Stimulated activated CD8-positive, alpha-beta memory T cell treated with anti-CD3 and anti-CD28 coated beads, Interleukin-4, amount 100 ng/mL, for 48 hours (primary cell): ENCODE data around the gene ATP5F1E.
"Not testable (repeated sequence)": the region's sequence is repeated elsewhere in the genome, so short reads cannot be mapped to it uniquely, and the experiment has no call there.

Experiments
- DNase-seq: peaks from one replicate; pipeline ENCODE4 v3.0.0-alpha.2; 2020

ATP5F1E gene

DNA sequence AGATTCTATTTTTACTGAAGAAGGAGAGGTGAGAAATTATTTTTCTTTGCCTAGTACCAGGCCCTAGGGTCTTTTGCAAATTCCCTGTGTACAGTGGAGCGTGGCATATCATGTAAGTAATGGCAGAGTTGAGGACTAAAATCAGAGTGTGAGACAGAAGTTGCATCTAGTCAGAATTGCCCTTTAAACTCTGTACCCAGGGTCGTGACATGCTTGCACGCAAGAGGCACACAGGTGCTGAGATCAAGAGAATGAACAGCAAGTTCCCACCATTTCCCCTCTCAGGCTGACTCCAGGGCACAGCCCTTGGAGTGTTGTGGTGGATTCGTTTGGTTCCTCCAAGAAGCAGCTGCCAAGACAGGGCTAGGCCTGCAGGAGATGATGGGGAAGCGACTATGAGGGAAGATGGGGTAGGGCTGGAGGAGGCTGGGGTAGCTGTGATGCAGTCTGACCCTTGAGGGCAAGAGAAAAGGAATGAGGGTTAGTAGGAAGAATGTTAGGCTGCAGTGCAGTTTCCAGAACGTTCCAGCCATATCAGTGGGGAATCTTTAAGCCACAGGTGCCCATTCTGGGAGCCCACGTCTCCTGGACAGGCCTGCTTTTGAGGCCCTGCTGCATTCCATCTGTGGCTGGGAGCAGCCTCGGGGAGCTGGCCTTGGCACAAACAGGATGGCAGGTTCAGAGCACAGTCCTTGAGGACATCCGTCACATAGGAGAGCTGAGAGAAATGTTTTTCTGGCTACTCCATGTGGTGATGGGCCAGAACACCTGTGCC, 44.2 kb downstream of the ATP5F1E start:
- DNase-seq: no peak

DNA sequence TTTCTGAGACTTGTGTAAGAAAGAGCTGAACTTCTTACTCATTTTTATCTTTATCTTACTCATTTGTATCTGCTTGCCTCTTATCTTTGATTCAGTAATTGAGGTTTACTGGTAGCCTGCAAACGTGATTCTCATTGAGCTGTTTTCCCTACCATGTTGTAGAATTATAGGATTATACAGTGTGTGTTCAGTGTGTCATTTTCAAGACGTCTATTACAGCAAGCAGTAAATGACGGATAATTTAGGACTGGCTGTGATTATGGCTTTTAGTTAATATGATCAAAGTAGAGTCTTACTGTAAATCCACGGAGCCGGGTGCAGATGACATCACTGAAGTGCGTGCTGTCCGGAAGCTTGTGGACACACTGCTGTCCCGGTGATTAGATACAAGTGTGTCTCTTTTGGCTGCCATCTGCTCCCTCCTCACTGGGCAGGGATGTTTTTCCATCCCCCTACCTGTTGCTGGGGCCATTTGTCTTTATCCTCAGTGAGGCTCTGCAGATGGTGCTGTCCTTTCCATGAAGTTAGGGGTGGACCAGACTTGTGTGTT, 45.1 kb downstream of the ATP5F1E start:
- no peak for DNase-seq

DNA sequence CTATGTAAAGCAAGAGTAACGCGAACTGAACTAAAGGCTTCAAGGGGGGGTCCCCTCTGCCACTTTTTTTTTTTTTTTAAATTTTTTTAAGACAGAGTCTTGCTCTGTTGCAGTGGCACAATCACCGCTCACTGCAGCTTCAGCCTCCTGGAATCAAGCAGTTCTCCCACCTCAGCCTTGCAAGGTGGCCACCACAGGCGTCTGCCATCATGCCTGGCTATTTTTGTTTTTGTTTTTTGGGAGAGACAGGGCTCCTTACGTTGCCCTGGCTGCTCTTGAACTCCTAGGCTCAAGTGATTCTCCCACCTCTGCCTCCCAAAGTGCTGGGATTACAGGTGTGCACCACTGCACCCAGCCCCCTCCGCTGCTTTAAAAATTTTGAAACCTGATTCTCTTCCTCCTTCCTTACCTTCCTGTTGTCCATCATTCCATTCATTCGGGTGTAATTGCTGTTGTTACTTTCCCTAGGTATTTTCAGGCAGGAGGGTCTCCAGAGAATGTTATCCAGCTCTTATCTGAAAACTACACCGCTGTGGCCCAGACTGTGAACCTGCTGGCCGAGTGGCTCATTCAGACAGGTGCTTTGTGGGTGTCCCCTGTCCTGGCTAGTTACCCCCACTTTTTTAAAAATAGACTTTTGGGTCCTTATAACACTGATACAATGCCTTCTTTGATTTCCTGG, 45.7 kb downstream of the ATP5F1E start:
- no peak for DNase-seq

DNA sequence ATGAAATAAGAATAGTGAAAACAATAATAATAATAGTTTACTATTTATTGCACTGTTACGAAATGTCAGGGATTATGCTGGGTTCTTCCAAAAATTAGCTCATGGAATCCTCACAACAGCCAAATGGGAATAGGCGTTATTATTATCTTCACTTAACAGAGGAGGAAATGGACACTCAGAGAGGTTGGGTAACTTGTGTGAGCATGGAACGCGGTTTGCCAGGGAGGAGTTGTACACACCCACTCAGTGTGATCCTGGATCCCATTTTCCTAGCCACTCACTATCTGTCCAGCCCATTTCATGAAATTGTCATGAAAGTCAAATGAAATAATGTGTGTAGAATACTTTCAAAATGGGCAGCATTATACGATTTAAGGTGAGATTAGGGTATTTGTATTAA, 46.5 kb downstream of the ATP5F1E start:
- no peak for DNase-seq

DNA sequence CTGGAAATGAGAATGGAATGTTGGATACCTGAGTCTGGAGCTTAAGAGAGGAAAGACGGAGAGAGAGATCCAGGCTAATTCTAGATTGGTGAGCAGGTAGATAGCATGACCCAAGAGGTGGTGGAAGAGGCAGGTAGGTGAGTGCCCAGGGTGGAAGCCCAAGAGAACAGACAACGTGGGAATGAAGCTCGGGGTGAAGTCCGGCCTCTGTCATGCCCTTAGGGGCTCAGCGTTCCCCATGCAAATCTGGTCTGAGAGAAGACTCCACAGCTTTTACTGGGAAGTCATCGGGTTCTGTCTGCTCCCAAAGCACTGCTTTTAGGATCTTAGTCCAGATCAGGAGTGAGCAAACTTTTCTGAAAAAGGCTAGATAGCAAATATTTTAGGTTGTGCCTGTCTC, 47.4 kb downstream of the ATP5F1E start:
- DNase-seq: no peak

DNA sequence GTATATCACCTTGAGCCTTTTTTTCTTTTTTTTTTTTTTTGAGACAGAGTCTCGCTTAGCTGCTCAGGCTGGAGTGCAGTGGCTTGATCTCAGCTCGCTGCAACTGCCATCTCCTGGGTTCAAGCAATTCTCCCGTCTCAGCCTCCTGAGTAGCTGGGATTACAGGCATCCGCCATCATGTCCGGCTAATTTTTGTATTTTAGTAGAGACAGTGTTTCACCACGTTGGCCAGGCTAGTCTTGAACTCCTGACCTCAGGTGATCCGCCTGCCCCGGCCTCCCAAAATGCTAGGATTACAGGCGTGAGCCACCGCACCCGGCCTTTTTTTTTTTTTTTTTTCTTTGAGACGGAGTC, 49.0 kb downstream of the ATP5F1E start:
- not testable (repeated sequence) for DNase-seq

DNA sequence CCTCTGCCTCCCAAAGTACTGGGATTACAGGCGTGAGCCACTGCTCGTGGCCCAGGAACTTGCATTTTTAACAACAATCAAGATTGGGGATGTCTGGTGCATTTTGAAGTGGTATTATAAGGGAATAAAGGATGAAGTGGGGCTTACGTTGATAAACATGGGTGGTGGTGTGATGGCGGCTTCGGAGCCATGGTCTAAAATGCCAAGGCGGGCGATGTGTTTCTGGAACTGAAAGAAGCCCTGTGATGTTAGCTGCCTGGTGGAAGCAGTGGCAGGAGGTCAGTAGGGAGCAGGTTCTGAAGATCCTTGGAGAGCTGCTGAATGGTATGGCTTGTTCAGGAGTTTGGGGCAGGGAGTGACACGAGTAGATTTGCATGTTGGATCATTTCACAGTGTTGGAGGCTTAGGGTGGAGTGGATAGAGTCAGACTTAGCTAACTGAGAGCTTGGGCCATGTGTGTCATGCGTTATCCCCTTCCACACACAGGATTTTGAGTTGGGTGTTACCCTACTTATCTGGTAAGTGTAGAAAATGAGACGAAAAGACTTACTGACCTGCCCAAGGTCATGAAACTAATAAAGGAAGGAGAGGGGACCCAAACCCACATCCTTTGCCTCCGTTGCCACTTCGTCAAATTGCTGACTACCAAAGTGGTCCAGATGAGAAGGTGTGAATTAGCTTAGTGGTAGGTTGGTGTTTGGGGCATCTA, 49.6 kb downstream of the ATP5F1E start:
- DNase-seq: no peak

DNA sequence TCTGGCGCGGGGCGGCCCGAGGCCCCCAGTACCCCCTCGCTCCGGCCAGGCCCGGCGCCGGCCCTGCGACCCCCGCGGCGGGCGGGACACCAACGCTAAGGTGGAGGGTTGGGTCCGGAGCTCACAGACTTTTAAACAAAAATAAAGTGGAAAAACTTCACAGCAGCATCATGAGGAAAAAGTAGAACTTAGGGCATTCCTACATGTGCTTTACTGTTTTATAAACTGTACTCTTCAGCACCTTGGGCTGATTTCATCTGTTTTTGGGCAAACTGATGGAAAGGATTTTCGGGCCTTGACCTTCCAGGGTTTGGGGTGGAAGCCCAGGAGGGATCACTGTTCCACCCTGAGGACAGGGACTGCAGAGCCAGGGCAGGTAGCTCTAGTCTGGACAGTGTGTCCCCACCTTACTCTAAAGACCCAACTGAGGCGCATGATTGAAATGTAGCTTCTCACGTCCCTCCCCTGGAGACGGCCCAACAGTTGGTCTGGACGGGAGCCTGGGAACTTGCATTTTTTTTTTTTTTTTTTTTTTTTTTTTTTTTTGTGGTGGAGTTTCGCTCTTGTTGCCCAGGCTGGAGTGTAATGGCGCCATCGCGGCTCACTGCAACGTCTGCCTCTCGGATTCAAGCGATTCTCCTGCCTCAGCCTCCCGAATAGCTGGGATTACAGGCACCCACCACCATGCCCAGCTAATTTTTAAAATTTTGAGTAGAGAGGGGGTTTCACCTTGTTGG, 50.3 kb downstream of the ATP5F1E start:
- DNase-seq: peak; percentile 40

DNA sequence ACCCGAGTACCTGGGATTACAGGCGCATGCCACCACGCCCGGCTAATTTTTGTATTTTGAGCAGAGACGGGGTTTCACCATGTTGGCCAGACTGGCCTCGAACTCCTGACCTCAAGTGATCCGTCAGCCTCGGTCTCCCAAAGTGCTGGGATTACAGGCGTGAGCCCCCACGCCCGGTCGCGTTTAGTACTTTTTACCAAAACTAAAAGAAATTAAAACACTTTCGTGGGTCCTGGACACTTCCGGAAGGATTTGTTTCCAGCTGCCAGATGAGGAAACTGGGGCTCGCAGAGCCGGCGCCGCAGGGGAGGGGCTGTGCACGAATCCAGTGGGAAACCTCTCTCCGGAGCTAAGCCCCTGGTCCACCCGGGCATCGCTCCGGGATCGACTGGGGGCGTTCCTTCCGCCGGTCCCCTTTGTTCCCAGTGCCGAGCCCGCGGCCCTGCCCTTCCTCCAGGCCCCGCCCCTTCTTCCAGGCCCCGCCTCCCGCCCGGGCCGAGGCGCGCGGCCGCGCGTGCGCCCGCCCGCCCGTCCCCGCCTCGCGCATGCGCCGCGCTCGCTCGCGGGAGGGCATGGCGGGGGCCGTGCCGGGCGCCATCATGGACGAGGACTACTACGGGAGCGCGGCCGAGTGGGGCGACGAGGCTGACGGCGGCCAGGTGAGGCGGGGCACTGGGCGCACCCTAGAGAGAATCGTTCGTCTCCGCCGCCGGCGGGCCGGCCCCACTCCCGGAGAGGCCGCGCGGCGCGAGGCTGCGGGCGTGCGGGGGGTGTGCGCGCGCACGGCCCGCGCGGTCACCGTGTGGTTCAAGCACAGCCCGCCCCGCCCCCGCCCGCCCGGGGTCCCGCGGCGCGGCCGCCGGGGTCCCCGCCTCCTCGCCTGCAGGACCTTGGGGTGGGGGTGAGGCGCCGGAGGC, 51.2 kb downstream of the ATP5F1E start, which contains the start of gene NELFCD:
Gene NELFCD (plus strand): TSS at position 546 of the 917 bp plus-strand sequence. CDS start 54 bp downstream, at position 600.
- peak; percentile 95 for DNase-seq

DNA sequence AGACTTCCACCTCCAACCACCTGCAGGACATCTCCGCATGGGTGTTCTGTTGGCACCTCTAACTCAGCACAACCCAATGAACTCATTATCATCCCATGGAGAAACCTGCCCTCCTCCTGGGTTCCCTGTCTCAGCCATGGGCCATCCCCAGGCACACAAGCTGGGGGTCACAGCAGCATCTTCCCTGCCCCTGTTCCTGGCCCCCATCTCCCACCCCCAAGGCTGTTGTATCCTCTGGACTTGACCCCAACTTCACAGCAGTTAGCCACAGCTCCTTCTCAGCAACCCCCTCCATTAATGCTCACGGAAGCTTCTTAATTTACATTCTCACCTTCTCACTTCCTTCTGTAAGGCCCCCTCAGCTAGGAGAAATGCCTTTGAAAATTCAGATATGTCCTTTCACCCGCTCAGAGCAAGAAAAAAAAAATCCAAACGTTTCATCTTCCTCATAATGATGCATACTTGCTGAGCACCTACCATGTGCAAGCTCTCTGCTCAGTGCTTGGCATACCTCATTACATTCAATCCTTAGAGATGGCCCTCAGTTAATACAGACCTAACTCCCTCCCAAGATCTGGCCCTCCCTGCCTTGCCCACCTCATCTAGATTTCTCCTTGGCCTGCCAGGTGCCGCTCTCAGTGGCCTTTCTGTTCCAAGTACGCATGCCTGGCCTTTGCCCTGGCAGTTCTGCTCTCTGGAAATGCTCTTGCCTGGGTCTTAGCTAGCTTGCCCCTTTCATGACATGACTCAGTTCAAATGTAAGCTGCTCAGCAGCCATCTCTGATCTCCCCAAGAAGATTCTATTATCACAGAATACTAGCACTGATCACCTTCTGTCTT, 53.6 kb downstream of the ATP5F1E start:
- no peak for DNase-seq

DNA sequence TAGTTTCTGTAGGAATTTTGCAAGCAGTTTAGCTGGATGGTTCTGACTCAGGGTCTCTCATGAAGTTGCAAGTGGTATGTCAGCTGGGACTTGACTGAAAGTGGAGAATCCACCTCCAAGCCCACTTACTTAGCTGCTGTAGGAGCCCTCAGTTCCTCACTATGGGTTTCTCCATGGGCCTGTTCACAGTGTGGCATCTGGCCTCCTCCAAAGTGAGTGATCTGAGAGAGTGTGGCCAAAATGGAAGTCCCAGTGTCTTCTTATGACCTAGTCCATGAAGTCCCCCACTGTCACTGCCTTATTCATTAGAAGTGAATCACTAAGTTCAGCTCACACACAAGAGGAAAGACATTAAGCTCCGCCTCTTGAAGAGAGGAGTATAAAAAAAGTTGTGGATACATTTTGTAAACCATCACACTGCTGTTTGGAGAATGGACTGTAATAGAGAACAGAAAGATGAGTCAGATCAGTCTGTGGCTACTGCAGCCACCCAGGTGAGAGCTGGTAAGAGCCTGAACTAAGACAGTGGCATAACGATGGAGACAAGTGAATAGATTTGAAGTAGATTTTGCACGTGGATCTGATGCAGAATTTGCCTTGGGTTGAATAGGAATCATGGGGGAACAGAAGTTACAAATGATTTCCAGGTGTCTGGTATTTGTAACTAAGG, 55.9 kb downstream of the ATP5F1E start:
- no peak for DNase-seq
